GM21528 (cell line): ENCODE results near the gene CERCAM.

Source experiments
- ATAC-seq: cut with Tn5 transposase; IDR thresholded peaks from one replicate; pipeline ENCODE4 v1.9.1; 2021; ENCODE audit warnings: mild to moderate bottlenecking, moderate library complexity; ENCODE audit not compliant: unreplicated experiment, low FRiP score

CERCAM gene

GRCh38 chr9:128420651-128421481, at the start of gene CERCAM:
TSS of gene CERCAM (plus strand) at chr9:128420857. CDS start at chr9:128420878, 21 bp downstream.
- peak; percentile 80 for ATAC-seq

GRCh38 chr9:128371630-128372117, 49.0 kb upstream of the CERCAM start:
- ATAC-seq: no peak

- ATAC-seq: no peak
Measured at GRCh38 chr9:128372188-128372641, 48.4 kb upstream of the CERCAM start.

- ATAC-seq: no peak
Measured at GRCh38 chr9:128372784-128373183, 47.9 kb upstream of the CERCAM start.

- ATAC-seq: no peak
Measured at GRCh38 chr9:128374221-128374675, 46.4 kb upstream of the CERCAM start.

GRCh38 chr9:128375865-128376264, 44.8 kb upstream of the CERCAM start:
- ATAC-seq: no peak

GRCh38 chr9:128382261-128382660, 38.4 kb upstream of the CERCAM start:
- no peak for ATAC-seq

GRCh38 chr9:128383007-128383753, 37.5 kb upstream of the CERCAM start:
- no peak for ATAC-seq

- ATAC-seq: no peak
Measured at GRCh38 chr9:128383791-128384190, 36.9 kb upstream of the CERCAM start.

GRCh38 chr9:128384801-128385495, 35.7 kb upstream of the CERCAM start:
- no peak for ATAC-seq

GRCh38 chr9:128385496-128386460, 34.9 kb upstream of the CERCAM start:
- ATAC-seq: no peak

- no peak for ATAC-seq
Measured at GRCh38 chr9:128388150-128388549, 32.5 kb upstream of the CERCAM start.

GRCh38 chr9:128389395-128390149, 31.1 kb upstream of the CERCAM start:
- no peak for ATAC-seq

- no peak for ATAC-seq
Measured at GRCh38 chr9:128390150-128390812, 30.4 kb upstream of the CERCAM start.

- ATAC-seq: no peak
Measured at GRCh38 chr9:128390813-128391711, 29.6 kb upstream of the CERCAM start.

GRCh38 chr9:128391956-128392301, 28.7 kb upstream of the CERCAM start:
- ATAC-seq: no peak

GRCh38 chr9:128392302-128393144, 28.1 kb upstream of the CERCAM start:
- ATAC-seq: no peak
